ENCODE measurements around the gene TCEA3. TPM values are rescaled to one million over a fixed set of nuclear protein-coding genes. Genes with fewer than 3 reads are reported as not detected.

TCEA3 gene
- total and polyA plus RNA-seq, 2 of the 4 experiments (the other 2 are of a cell fraction) = 3.0 to 6.3 TPM

- Histone ChIP-seq H4K8ac (ENCODE audit: low read depth in 2 of 2, low read length in 2 of 2) (no peak overlapping the region), H4K5ac (ENCODE audit: low read depth, low read length) (no peak overlapping the region), H2AK9ac (replicated peaks; ENCODE audit: low read depth, low read length, poor library complexity) (no peak overlapping the region), H2BK120ac (ENCODE audit: low read depth, low read length) (no peak overlapping the region), H3K23ac (ENCODE audit: low read depth, low read length) (no peak overlapping the region), H3K4ac (ENCODE audit: low read depth, low read length) (no peak overlapping the region), H3K36me3 (ENCODE audit: control insufficient read depth, insufficient read depth, low read length) (peaks cover 49% of the 10 kb centered on the region), H3K18ac (ENCODE audit: low read depth, low read length) (no peak overlapping the region), H3K9me1 (ENCODE audit: insufficient read depth, low read length) (peaks cover 3% of the 10 kb centered on the region), H3K27me3 (ENCODE audit: control insufficient read depth, insufficient read depth, low read length) (no peaks in the 10 kb centered on the region), H3K79me1 (ENCODE audit: low read depth in 1 of 2, low read length in 2 of 2) (no peaks in the 10 kb centered on the region), H3K27ac (ENCODE audit: insufficient read depth, low read length) (no peak overlapping the region), H2AFZ (replicated peaks; ENCODE audit: low read length, poor library complexity) (no peak overlapping the region), H2AK5ac (ENCODE audit: low read depth, low read length) (no peak overlapping the region), H3K9ac (ENCODE audit: low read depth, low read length) (no peak overlapping the region), H2BK15ac (ENCODE audit: low read depth, low read length) (no peak overlapping the region), H4K91ac (ENCODE audit: insufficient read depth, low read depth, low read length) (no peak overlapping the region), H3K14ac (replicated peaks; ENCODE audit: low read depth, low read length) (no peak overlapping the region), H4K20me1 (ENCODE audit: insufficient read depth, low read length) (no peaks in the 10 kb centered on the region), H2BK20ac (ENCODE audit: low read depth, low read length) (no peak overlapping the region), H2BK5ac (ENCODE audit: low read depth, low read length, poor library complexity, severe bottlenecking) (no peak overlapping the region), H3K56ac (ENCODE audit: extremely low read depth, insufficient read depth, low read length) (no peak overlapping the region), H3K4me2 (ENCODE audit: low read depth, low read length) (no peak overlapping the region), H3K4me3 (ENCODE audit: insufficient read depth, low read depth, low read length) (no peak overlapping the region), H3K9me3 (ENCODE audit: control insufficient read depth, insufficient read depth, low read length) (no peaks in the 10 kb centered on the region), H3K4me1 (ENCODE audit: control insufficient read depth, insufficient read depth, low read length) (no peaks in the 10 kb centered on the region)
- ChIA-PET CTCF (interaction anchor here (0.5 kb wide), 1 partner anchor 37 kb away, joined by 3 read pairs; no protein-coding TSS in a partner anchor), POLR2A (ENCODE audit: unreplicated experiment) (interaction anchor here (0.7 kb wide), 1 partner anchor 188 kb away, joined by 5 read pairs; no protein-coding TSS in a partner anchor)
- no peak for TF ChIP-seq RFX5 (IDR thresholded peaks at IDR 0.05; ENCODE audit: low read depth, low read length)
- TF ChIP-seq, protein P1, sequence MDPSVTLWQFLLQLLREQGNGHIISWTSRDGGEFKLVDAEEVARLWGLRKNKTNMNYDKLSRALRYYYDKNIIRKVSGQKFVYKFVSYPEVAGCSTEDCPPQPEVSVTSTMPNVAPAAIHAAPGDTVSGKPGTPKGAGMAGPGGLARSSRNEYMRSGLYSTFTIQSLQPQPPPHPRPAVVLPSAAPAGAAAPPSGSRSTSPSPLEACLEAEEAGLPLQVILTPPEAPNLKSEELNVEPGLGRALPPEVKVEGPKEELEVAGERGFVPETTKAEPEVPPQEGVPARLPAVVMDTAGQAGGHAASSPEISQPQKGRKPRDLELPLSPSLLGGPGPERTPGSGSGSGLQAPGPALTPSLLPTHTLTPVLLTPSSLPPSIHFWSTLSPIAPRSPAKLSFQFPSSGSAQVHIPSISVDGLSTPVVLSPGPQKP (IDR thresholded peaks at IDR 0.05; ENCODE audit: borderline replicate concordance, low read depth, low read length) = no peak
- TF ChIP-seq RAD21 (IDR thresholded peaks at IDR 0.05; ENCODE audit: low read length) = no peak
- TF ChIP-seq USF2 (IDR thresholded peaks at IDR 0.05; ENCODE audit: low read depth, low read length) = no peak
- no peak for TF ChIP-seq MAZ (IDR thresholded peaks at IDR 0.05; ENCODE audit: borderline replicate concordance, low read depth, low read length)
- no peak for TF ChIP-seq CHD1 (IDR thresholded peaks at IDR 0.05; ENCODE audit: low read depth, low read length)
- no peak for TF ChIP-seq POLR2A (IDR thresholded peaks at IDR 0.05; ENCODE audit: low read depth, low read length)
- TF ChIP-seq, protein P2, sequence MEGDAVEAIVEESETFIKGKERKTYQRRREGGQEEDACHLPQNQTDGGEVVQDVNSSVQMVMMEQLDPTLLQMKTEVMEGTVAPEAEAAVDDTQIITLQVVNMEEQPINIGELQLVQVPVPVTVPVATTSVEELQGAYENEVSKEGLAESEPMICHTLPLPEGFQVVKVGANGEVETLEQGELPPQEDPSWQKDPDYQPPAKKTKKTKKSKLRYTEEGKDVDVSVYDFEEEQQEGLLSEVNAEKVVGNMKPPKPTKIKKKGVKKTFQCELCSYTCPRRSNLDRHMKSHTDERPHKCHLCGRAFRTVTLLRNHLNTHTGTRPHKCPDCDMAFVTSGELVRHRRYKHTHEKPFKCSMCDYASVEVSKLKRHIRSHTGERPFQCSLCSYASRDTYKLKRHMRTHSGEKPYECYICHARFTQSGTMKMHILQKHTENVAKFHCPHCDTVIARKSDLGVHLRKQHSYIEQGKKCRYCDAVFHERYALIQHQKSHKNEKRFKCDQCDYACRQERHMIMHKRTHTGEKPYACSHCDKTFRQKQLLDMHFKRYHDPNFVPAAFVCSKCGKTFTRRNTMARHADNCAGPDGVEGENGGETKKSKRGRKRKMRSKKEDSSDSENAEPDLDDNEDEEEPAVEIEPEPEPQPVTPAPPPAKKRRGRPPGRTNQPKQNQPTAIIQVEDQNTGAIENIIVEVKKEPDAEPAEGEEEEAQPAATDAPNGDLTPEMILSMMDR (conservative IDR thresholded peaks at IDR 0.05; ENCODE audit: low read depth, low read length) = no peak
- TF ChIP-seq BHLHE40 (IDR thresholded peaks at IDR 0.05; ENCODE audit: low read depth, low read length) = no peak
- no peak for TF ChIP-seq RCOR1 (IDR thresholded peaks at IDR 0.05; ENCODE audit: insufficient replicate concordance, low read length)
- no peak for TF ChIP-seq NFE2L2 (IDR thresholded peaks at IDR 0.05; ENCODE audit: low read depth, low read length)
- no peak for TF ChIP-seq SMC3 (IDR thresholded peaks at IDR 0.05; ENCODE audit: low read depth, low read length)
- no peak for TF ChIP-seq CEBPB (IDR thresholded peaks at IDR 0.05; ENCODE audit: low read depth, low read length)
- in situ Hi-C loops (cut with MboI; ENCODE audit: low sequenced_read_pairs) = no loop called here
- ATAC-seq (ENCODE audit: low read depth) = no peak
- intact Hi-C loops (cut with micrococcal nuclease) = no loop called here
- WGBS, 2 experiments (ENCODE audit: extremely low coverage in 2 of 2, insufficient read length in 1 of 2) = no CpG with 5 or more reads among the region's 12 CpGs
- no TSS peak for BruUV-seq (replicated peaks)
- dilution Hi-C loops (cut with HindIII; ENCODE audit: low sequenced_read_pairs, unreplicated experiment) = no loop called here
- DNase-seq = no peak
Observed at GRCh38 chr1:23430803-23431202, 6.3 kb upstream of the TCEA3 start.

All from IMR-90 (cell line).